HepG2 (cell line): ENCODE measurements around the gene KHNYN. TPM values are rescaled to one million over a fixed set of nuclear protein-coding genes. Genes with fewer than 3 reads are reported as not detected.
A peak's percentile ranks its signal among the peaks of the same experiment; 100 is the strongest.

Experiments used
- ETV5 ChIP-seq: IDR thresholded peaks from 2 replicates; pipeline ENCODE4 v1.6.1; 2018; ENCODE audit warnings: missing biosample characterization, missing genetic modification reagents, inconsistent platforms, borderline replicate concordance
- SMC3 ChIP-seq: IDR thresholded peaks from 2 replicates; pipeline ENCODE4 v1.6.1; 2011; ENCODE audit warnings: low read length, improper control_type of control experiment
- XRCC5 ChIP-seq: fragments of 200-400 bp; formaldehyde crosslinking; optimal IDR thresholded peaks from 2 replicates; pipeline ENCODE3; 2017; ENCODE audit warnings: mild to moderate bottlenecking, low read length
- ZNF33B ChIP-seq: sonication (generic); formaldehyde crosslinking; IDR thresholded peaks from 2 replicates; pipeline ENCODE4 v1.5.1; 2020; ENCODE audit warnings: mild to moderate bottlenecking, missing genetic modification reagents
- ZNF552 ChIP-seq: sonication (generic); formaldehyde crosslinking; IDR thresholded peaks from 2 replicates; pipeline ENCODE4 v1.9.0; 2022; ENCODE audit warnings: missing genetic modification reagents, mild to moderate bottlenecking, borderline replicate concordance
- polyA plus RNA-seq, 8 experiments: library from polyadenylated mRNA; depleted of rRNA in 3 of 8; stranded (reverse) in 7 of 8; unstranded in 1 of 8; fragments of >200 nt; fragmentation: Illumina TruSeq in 4 of 8; extraction: Trizol in 4 of 8; gene quantifications; 2 replicates each; pipeline versions ENCODE4 v1.2.1 to v1.2.3, GENCODE V29; 2011 to 2016; ENCODE audit warnings: low read depth in 4 of 8, missing spikeins in 1 of 8, mixed read lengths in 1 of 8; ENCODE audit not compliant: insufficient read depth in 1 of 8
- total RNA-seq, 5 experiments: library from RNA; depleted of rRNA; stranded (reverse); fragments of >200 nt; fragmentation: Illumina TruSeq; extraction: Trizol; gene quantifications; 2 replicates each; pipeline ENCODE4 v1.2.3, GENCODE V29; 2016; ENCODE audit warnings: low read depth in 1 of 5
- TF ChIP-seq, protein P1 (sequence below): sonication (generic); formaldehyde crosslinking; IDR thresholded peaks from 2 replicates; pipeline ENCODE4 v1.5.0; 2020; ENCODE audit warnings: mild to moderate bottlenecking, missing genetic modification reagents, borderline replicate concordance
- TF ChIP-seq, protein P2 (sequence below): sonication (generic); formaldehyde crosslinking; IDR thresholded peaks from 2 replicates; pipeline ENCODE4 v1.4.0; 2020; ENCODE audit warnings: missing genetic modification reagents
- TF ChIP-seq, protein P3 (sequence below): fragments of 450-650 bp; IDR thresholded peaks from 2 replicates; pipeline ENCODE4 v1.6.1; 2017; ENCODE audit warnings: mild to moderate bottlenecking
- TF ChIP-seq, protein P4 (sequence below): sonication (generic); formaldehyde crosslinking; IDR thresholded peaks from 2 replicates; pipeline ENCODE4 v1.4.0; 2020; ENCODE audit warnings: missing genetic modification reagents
- TF ChIP-seq, protein P5 (sequence below), 2 experiments: sonication (generic) in 1 of 2; formaldehyde crosslinking in 1 of 2; IDR thresholded peaks; 2 replicates each; pipeline versions ENCODE4 v1.4.0 to v1.6.1; 2016 to 2020; ENCODE audit warnings: borderline replicate concordance in 1 of 2, low read depth in 1 of 2, mild to moderate bottlenecking in 1 of 2, missing genetic modification reagents in 1 of 2

The KHNYN gene
- total and polyA plus RNA-seq, 2 of the 13 experiments (the other 11 are each of a cell fraction or from before 2014, with no cell fraction given), result 52.8 to 75.7 TPM

DNA sequence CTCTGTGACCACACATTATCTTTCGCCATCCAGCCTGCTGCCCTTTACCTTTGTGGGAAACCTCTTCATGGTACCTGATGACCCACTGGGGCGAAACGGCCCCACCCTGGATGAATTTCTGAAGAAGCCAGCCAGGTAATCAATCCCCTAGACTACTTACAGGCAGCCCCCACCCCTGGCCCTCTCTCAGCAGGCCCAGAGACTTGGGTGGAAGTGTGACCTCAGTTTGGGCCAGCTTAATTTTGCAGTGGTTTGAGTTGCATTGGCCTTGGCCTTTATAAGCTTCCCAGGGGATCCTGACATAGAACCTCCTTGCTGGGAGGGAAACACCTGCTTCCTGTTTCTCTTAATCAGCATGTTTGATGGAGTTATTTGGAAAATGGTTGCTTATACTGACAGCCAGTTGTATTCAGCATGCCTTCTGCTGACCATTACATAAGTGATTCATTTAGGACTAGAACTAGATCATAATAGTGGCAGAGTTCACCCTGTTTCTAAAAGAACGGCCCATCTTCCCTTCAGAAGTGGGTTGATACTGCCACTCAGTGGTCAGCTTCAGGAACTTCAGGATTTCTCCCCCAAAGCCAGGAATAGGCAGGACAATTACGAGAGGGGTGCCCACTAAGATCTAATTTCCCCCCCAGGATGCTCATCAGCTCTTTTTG lies 6.7 kb downstream of the KHNYN start (continued):
- TF ChIP-seq ETV5 (peak; percentile 45; the same call in 1 of the 2 replicates), XRCC5 (peak; percentile 67), ZNF33B (CRISPR knock-in tag) (0 out of 2 replicates have a peak, but pooled peaks have one; percentile 86), ZNF552 (CRISPR knock-in tag) (peak; percentile 70; the same call in 1 of the 2 replicates), SMC3 (peak; percentile 86)
- TF ChIP-seq, protein P1, sequence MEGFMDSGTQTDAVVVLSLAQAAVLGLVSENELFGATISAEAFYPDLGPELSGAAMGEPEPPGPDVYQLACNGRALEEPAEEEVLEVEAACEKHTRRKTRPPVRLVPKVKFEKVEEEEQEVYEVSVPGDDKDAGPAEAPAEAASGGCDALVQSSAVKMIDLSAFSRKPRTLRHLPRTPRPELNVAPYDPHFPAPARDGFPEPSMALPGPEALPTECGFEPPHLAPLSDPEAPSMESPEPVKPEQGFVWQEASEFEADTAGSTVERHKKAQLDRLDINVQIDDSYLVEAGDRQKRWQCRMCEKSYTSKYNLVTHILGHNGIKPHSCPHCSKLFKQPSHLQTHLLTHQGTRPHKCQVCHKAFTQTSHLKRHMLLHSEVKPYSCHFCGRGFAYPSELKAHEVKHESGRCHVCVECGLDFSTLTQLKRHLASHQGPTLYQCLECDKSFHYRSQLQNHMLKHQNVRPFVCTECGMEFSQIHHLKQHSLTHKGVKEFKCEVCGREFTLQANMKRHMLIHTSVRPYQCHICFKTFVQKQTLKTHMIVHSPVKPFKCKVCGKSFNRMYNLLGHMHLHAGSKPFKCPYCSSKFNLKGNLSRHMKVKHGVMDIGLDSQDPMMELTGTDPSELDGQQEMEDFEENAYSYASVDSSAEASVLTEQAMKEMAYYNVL (CRISPR knock-in tag), result no peak; the same call in 1 of the 2 replicates
- TF ChIP-seq, protein P2, sequence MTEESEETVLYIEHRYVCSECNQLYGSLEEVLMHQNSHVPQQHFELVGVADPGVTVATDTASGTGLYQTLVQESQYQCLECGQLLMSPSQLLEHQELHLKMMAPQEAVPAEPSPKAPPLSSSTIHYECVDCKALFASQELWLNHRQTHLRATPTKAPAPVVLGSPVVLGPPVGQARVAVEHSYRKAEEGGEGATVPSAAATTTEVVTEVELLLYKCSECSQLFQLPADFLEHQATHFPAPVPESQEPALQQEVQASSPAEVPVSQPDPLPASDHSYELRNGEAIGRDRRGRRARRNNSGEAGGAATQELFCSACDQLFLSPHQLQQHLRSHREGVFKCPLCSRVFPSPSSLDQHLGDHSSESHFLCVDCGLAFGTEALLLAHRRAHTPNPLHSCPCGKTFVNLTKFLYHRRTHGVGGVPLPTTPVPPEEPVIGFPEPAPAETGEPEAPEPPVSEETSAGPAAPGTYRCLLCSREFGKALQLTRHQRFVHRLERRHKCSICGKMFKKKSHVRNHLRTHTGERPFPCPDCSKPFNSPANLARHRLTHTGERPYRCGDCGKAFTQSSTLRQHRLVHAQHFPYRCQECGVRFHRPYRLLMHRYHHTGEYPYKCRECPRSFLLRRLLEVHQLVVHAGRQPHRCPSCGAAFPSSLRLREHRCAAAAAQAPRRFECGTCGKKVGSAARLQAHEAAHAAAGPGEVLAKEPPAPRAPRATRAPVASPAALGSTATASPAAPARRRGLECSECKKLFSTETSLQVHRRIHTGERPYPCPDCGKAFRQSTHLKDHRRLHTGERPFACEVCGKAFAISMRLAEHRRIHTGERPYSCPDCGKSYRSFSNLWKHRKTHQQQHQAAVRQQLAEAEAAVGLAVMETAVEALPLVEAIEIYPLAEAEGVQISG (CRISPR knock-in tag), result no peak
- TF ChIP-seq, protein P3, sequence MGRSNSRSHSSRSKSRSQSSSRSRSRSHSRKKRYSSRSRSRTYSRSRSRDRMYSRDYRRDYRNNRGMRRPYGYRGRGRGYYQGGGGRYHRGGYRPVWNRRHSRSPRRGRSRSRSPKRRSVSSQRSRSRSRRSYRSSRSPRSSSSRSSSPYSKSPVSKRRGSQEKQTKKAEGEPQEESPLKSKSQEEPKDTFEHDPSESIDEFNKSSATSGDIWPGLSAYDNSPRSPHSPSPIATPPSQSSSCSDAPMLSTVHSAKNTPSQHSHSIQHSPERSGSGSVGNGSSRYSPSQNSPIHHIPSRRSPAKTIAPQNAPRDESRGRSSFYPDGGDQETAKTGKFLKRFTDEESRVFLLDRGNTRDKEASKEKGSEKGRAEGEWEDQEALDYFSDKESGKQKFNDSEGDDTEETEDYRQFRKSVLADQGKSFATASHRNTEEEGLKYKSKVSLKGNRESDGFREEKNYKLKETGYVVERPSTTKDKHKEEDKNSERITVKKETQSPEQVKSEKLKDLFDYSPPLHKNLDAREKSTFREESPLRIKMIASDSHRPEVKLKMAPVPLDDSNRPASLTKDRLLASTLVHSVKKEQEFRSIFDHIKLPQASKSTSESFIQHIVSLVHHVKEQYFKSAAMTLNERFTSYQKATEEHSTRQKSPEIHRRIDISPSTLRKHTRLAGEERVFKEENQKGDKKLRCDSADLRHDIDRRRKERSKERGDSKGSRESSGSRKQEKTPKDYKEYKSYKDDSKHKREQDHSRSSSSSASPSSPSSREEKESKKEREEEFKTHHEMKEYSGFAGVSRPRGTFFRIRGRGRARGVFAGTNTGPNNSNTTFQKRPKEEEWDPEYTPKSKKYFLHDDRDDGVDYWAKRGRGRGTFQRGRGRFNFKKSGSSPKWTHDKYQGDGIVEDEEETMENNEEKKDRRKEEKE, result no peak
- TF ChIP-seq, protein P4, sequence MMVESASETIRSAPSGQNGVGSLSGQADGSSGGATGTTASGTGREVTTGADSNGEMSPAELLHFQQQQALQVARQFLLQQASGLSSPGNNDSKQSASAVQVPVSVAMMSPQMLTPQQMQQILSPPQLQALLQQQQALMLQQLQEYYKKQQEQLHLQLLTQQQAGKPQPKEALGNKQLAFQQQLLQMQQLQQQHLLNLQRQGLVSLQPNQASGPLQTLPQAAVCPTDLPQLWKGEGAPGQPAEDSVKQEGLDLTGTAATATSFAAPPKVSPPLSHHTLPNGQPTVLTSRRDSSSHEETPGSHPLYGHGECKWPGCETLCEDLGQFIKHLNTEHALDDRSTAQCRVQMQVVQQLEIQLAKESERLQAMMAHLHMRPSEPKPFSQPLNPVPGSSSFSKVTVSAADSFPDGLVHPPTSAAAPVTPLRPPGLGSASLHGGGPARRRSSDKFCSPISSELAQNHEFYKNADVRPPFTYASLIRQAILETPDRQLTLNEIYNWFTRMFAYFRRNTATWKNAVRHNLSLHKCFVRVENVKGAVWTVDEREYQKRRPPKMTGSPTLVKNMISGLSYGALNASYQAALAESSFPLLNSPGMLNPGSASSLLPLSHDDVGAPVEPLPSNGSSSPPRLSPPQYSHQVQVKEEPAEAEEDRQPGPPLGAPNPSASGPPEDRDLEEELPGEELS (CRISPR knock-in tag), result peak; percentile 13; the same call in 1 of the 2 replicates
- TF ChIP-seq, protein P5, sequence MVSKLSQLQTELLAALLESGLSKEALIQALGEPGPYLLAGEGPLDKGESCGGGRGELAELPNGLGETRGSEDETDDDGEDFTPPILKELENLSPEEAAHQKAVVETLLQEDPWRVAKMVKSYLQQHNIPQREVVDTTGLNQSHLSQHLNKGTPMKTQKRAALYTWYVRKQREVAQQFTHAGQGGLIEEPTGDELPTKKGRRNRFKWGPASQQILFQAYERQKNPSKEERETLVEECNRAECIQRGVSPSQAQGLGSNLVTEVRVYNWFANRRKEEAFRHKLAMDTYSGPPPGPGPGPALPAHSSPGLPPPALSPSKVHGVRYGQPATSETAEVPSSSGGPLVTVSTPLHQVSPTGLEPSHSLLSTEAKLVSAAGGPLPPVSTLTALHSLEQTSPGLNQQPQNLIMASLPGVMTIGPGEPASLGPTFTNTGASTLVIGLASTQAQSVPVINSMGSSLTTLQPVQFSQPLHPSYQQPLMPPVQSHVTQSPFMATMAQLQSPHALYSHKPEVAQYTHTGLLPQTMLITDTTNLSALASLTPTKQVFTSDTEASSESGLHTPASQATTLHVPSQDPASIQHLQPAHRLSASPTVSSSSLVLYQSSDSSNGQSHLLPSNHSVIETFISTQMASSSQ (IDR thresholded peaks at IDR 0.05; ENCODE audit: low read depth), result no peak
- TF ChIP-seq, protein P5 (CRISPR knock-in tag; IDR thresholded peaks at IDR 0.05; ENCODE audit: borderline replicate concordance), result no peak
